ENCODE data around the gene GRM8. TPM values are rescaled to one million over a fixed set of nuclear protein-coding genes. Genes with fewer than 3 reads are reported as not detected.

Gene GRM8
- total RNA-seq, 1 experiment from 2014 or later = not detected

- in situ Hi-C loops (cut with HindIII; ENCODE audit: low pct_unique_long_range_greater_than_20kb, low sequenced_read_pairs) = no loop called here
- TF ChIP-seq CTCF (IDR thresholded peaks at IDR 0.05) (no peak), TCF7L2 (IDR thresholded peaks at IDR 0.05; ENCODE audit: low read depth, low read length) (no peak), REST (IDR thresholded peaks at IDR 0.05; ENCODE audit: insufficient read depth in 1 of 2, low read depth in 2 of 2, low read length in 1 of 2) (no peak), SIN3A (IDR thresholded peaks at IDR 0.05; ENCODE audit: borderline replicate concordance, insufficient read depth, low read depth, low read length) (no peak), POLR2AphosphoS5 (IDR thresholded peaks at IDR 0.05; ENCODE audit: low read depth, low read length) (no peak)
- Histone ChIP-seq H3K9me3 (ENCODE audit: control insufficient read depth, insufficient read depth, low read depth, low read length) (no peaks in the 10 kb centered on the region), H3K27ac (ENCODE audit: low read length) (no peak overlapping the region), H3K4me3 (ENCODE audit: low read depth in 2 of 2, low read length in 2 of 2) (no peak overlapping the region), H3K36me3 (ENCODE audit: control insufficient read depth, insufficient read depth, low read length) (no peaks in the 10 kb centered on the region), H3K4me1 (ENCODE audit: control insufficient read depth, insufficient read depth, low read length) (no peaks in the 10 kb centered on the region), H3K27me3 (ENCODE audit: control insufficient read depth, insufficient read depth, low read length) (no peaks in the 10 kb centered on the region)
- POLR2A ChIA-PET = interaction anchor here (0.6 kb wide), 1 partner anchor 105 kb away, joined by 3 read pairs; no protein-coding TSS in a partner anchor
- no TSS peak for BruUV-seq (replicated peaks)
- ATAC-seq (no peak), DNase-seq (ENCODE audit: low read depth, low spot score) (no peak)
- intact Hi-C loops (cut with micrococcal nuclease; ENCODE audit: unreplicated experiment) = no loop called here
- CTCF ChIA-PET = no interaction called here
Observed at GRCh38 chr7:127146746-127147536, 105.8 kb downstream of the GRM8 start.

- DNase-seq (ENCODE audit: low read depth, low spot score) = no peak
- TF ChIP-seq SIN3A (IDR thresholded peaks at IDR 0.05; ENCODE audit: borderline replicate concordance, insufficient read depth, low read depth, low read length) (no peak), CTCF (IDR thresholded peaks at IDR 0.05) (no peak), TCF7L2 (IDR thresholded peaks at IDR 0.05; ENCODE audit: low read depth, low read length) (no peak), POLR2AphosphoS5 (IDR thresholded peaks at IDR 0.05; ENCODE audit: low read depth, low read length) (no peak), REST (IDR thresholded peaks at IDR 0.05; ENCODE audit: insufficient read depth in 1 of 2, low read depth in 2 of 2, low read length in 1 of 2) (no peak)
- H3K27me3 ChIP-seq (ENCODE audit: control insufficient read depth, insufficient read depth, low read length) = no peaks in the 10 kb centered on the region
- no peaks in the 10 kb centered on the region for H3K4me1 ChIP-seq (ENCODE audit: control insufficient read depth, insufficient read depth, low read length)
- intact Hi-C loops (cut with micrococcal nuclease; ENCODE audit: unreplicated experiment) = no loop called here
- no TSS peak for BruUV-seq (replicated peaks)
- no peak overlapping the region for H3K27ac ChIP-seq (ENCODE audit: low read length)
- ChIA-PET CTCF (no interaction called here), POLR2A (no interaction called here)
- H3K4me3 ChIP-seq (ENCODE audit: low read depth in 2 of 2, low read length in 2 of 2) = no peak overlapping the region
- ATAC-seq = no peak
- H3K9me3 ChIP-seq (ENCODE audit: control insufficient read depth, insufficient read depth, low read depth, low read length) = no peaks in the 10 kb centered on the region
- in situ Hi-C loops (cut with HindIII; ENCODE audit: low pct_unique_long_range_greater_than_20kb, low sequenced_read_pairs) = no loop called here
- H3K36me3 ChIP-seq (ENCODE audit: control insufficient read depth, insufficient read depth, low read length) = no peaks in the 10 kb centered on the region
Observed at GRCh38 chr7:127137146-127137545, 115.6 kb downstream of the GRM8 start.
